Activated T-cell treated with anti-CD3 and anti-CD28 coated beads for 24 hours (primary cell): ENCODE data around the gene ERMARD.

Source experiments
- DNase-seq: peaks from one replicate; pipeline ENCODE4 v3.0.0-alpha.2; 2020; ENCODE audit warnings: low read depth

ERMARD gene

DNA sequence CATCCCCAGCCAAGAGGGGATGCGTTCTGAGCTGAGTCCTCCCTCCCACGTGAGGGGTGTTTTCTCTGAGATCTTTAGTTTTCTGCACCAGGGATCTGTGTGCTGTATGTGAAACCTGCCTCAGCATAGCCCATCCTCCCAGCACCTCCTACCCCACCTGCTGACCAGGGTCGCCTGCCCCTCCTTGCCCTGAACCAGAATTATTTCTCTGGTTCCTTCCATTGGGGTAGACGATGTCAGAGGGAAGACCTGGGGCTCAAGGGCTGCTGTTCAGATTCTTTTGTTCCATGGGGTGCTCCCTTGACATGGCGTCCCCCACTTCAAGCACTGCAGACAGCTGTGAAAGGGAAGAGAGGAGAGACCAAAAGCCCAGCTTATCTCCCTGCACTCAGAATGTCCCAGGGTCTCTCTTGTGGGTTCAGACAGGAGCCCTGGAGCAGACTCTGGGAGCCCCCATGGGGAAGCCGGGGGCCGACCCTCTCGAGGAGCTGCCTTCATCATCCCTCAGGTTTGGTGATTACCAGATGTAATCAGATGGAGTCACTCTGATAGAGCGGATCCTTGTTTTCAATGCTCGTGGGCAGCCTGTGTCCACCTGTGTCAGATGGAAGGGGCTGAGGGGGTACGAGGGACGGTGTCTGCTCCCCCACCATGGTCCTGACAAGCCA lies 74.3 kb downstream of the ERMARD start:
- DNase-seq = no peak

GRCh38 chr6:169826697-169827096 lies 75.3 kb downstream of the ERMARD start:
- no peak for DNase-seq

DNA sequence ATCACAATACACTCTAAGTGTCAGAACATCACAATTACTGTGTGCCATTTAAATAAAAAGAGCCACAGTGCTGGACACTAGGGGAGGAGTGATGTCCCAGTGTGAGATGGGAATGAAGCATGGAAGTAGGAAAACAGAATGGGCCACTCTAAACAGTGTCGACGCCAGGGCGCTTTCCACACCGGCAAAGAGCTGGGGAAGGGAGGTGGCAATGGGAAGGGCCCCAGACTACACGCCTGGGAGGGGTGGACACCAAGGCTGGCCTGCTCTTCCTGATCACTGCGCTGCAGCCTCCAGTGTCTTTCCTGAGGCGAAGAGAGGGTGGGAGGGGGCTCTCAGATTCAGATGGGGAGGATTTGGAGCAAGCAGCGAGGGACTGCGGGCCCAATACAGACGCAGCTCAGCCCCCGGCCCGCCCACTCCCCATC lies 75.9 kb downstream of the ERMARD start:
- DNase-seq = no peak

DNA sequence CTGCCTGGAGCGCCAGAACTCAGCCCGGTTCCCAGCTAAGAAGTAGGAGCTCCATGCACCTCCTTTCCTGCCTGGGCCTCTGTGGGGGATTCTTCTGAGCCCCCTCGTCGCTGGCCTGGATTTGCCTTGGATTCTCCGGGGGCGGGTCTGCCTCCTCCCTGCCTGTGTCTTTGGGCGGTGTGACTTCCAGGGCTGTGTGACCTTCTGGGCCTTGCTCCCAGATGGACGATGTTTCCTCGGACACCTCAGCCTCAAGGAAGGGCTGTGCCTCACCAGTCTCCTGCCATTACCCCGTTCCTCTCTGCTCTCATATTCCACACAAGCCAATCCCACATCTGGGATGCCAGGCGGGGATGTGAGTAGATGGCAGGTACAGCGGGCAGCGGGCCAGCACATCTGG lies 76.8 kb downstream of the ERMARD start:
- DNase-seq = no peak

- no peak for DNase-seq
These were observed 78.4 kb downstream of the ERMARD start for GRCh38 chr6:169829786-169830185.

- DNase-seq = no peak
These were observed 79.5 kb downstream of the ERMARD start for GRCh38 chr6:169830876-169831275.
